Fibroblast of lung (primary cell): ENCODE measurements around the gene DCAF15.

Experiments
- EZH2 ChIP-seq: IDR thresholded peaks from 2 replicates; pipeline ENCODE4 v1.5.1; 2012; ENCODE audit warnings: low read length, control low read depth, mild to moderate bottlenecking; ENCODE audit errors: missing control alignments
- TF ChIP-seq, protein P1 (sequence below), 2 donors: IDR thresholded peaks in 1 of 2; conservative IDR thresholded peaks in 1 of 2; 1 replicate in 1 of 2; 2 replicates in 1 of 2; pipeline ENCODE4 v1.5.1; 2011 to 2012; ENCODE audit warnings: low read length in 2 of 2, control low read depth in 1 of 2, inconsistent platforms in 1 of 2, low read depth in 1 of 2, mild to moderate bottlenecking in 1 of 2

- TF ChIP-seq, protein P1, sequence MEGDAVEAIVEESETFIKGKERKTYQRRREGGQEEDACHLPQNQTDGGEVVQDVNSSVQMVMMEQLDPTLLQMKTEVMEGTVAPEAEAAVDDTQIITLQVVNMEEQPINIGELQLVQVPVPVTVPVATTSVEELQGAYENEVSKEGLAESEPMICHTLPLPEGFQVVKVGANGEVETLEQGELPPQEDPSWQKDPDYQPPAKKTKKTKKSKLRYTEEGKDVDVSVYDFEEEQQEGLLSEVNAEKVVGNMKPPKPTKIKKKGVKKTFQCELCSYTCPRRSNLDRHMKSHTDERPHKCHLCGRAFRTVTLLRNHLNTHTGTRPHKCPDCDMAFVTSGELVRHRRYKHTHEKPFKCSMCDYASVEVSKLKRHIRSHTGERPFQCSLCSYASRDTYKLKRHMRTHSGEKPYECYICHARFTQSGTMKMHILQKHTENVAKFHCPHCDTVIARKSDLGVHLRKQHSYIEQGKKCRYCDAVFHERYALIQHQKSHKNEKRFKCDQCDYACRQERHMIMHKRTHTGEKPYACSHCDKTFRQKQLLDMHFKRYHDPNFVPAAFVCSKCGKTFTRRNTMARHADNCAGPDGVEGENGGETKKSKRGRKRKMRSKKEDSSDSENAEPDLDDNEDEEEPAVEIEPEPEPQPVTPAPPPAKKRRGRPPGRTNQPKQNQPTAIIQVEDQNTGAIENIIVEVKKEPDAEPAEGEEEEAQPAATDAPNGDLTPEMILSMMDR (conservative IDR thresholded peaks at IDR 0.05 in 1 of 2, IDR thresholded peaks at IDR 0.05 in 1 of 2; ENCODE audit: low read depth in 1 of 2, low read length in 2 of 2): no peak
- TF ChIP-seq EZH2: no peak
These were observed 29.7 kb downstream of the DCAF15 start for GRCh38 chr19:13981988-13982501.
